GM04504 (cell line): Measurements from ENCODE around the gene TMEM214.

Source experiments
- DNase-seq: peaks from one replicate; pipeline ENCODE4 v3.0.0-alpha.2; 2012; ENCODE audit warnings: low read depth

The TMEM214 gene

DNA sequence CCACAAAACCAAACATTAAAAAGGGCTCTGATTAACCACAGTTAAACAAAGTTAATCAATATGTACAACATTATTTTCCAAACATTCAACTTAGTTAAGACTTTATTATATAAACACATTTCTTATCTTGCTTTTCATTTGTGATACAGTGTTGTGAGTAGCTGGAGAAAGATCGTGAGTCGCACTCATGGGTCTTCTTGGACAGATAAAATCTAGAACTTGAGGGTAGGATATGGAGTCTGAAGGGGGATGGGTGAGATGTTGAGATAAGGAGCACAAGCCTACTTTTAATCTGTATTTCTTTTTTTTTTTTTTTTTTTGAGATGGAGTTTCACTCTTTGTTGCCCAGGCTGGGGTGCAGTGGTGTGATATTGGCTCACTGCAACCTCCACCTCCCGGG is 22.6 kb upstream of the TMEM214 start:
- DNase-seq, result no peak

GRCh38 chr2:27013738-27014137 is 19.0 kb upstream of the TMEM214 start:
- no peak for DNase-seq

- DNase-seq, result no peak
Observed at GRCh38 chr2:27014771-27015433, 17.9 kb upstream of the TMEM214 start.

DNA sequence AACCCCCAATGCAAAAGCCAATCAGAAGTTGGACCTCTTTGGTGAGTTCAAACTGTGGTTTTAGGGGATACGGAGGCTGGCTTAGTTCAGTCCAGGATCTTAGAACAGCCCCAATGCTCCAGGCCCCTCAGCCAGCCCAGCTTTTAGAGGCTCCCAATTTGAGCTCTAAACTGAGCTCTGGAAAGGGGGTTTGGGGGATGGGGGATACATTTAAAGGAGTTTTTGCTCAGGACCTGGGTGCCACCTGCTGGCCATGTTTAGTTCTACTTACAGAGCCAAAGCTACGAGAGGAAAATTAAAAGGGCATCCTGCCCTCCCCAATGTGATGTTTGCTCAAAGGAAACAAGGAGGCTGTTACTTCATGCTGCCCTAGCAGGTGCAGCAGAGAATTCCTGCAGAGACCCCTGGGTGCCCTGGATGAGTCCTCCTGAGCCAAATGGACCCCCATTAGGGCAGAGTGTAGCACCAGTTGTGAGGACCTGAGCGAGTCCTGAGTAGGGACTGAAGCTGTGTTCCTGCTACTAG is 15.9 kb upstream of the TMEM214 start:
- DNase-seq, result peak; percentile 43

DNA sequence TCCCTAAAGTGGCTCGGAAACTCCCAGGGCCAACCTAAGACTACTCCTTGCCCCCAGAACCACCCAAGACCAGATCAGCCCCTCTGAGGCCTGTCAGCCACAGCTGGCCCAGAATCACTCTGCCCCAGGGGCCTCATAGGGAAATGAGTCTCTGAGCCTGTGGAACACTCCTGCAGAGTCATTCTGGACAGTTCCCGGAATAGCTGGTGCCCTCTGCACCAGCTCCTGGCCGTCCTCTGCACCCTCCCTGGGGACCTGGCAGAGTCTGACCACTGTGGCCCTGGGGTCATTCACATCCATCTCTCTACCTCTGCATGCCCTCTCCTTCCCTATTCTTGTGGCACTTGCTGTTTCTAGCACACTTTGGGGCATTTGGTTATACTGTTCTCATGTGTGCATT is 14.6 kb upstream of the TMEM214 start:
- no peak for DNase-seq

GRCh38 chr2:27019459-27019858 is 13.3 kb upstream of the TMEM214 start:
- DNase-seq, result no peak

DNA sequence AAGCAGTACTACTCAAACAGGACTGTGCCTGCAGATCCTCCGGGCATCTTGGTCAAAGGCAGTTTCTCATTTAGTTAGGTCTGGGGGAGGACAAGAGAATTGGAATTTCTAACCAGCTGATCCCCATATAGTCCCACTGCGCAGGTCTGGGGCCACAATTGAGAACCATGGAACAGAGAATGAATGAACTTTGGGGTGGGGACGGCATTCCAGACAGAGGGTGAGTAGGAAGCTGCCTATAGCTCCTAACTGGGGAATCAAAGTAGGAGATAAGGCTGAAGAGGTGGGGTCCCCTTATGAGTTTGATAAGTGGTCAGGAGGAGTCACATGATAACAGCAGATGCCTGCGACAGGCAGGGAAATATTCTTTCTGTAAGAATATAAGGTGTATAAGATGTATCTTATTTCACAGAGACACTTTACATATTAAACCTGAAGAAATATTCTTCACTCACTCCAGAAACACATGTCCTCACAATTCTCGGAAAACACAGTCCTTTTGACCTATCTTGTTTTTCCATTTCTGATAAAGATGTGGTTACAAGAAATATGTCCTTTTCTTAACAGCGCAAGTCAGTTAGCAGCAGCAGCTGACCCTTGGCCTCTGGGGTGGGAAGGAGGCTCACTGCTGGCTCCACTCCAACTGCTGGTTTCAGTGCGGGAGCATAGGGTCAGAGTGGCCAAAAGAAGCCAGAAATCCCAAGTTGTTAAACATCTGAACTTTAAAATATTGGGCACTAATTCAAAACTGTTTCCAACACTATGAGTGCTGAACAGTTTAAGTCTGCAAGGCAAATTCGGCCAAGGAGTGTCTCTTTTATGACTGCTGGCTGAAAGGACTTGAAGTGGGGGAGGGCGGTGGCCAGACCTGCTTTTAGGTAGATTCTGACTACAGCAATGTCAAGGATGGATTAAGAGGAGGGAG is 12.6 kb upstream of the TMEM214 start:
- DNase-seq, result no peak

DNA sequence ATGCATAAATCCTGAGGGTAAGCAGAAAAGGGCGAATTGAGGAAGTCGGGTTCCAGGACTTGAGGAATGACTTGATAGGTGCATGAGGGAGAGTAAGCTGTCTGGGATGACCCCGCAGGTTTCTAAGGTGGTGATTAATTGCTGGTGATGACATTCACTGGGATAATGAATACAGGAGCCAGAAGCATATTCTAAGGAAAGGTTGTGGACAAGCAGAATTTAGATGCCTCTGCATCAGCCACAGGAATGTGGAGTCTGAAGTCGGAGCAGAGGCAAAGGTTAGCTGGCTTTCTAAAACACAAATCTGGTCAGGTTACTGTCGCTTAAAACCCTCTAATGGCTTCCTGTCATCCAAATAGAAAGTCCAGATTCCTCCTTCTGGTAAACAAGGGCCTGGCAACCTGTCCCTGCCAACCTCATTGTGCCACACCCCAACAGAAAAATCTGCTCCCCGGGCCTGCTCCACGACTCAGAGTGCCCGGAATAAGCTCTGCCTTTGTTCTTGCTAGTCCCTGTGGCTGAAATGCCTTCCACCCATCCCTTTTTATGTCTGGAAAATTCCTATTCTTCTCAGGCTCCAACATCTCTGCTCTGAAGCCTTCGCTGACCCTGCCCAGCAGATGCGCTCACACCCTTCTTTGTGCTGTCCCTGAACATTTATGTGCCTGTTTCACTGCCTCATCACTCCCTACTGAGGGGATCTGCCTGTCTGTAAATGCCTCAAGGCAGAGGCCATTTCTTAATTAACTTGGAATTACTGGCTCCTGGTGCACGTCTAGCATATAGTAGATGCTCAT is 11.3 kb upstream of the TMEM214 start:
- no peak for DNase-seq

GRCh38 chr2:27023740-27024139 is 9.0 kb upstream of the TMEM214 start:
- DNase-seq, result no peak

DNA sequence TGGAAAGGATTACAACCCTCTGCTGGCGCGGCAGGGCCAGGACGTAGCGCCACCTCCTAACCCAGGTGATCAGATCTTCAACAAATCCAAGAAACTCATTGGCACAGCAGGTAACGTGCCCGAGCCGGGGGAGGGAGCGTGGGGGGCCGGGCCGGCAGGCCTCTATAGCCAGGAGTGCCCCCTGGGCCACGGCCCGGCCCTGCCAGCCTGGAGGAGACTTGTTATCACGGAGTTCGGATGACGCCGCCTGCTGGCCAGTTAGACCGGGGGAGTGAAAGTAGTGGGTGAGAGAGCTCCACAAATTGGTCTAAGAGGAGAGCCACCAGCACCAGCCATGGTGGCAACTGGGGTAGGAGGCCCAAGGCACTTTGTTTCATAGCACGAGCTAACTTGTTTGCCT is 8.6 kb upstream of the TMEM214 start:
- DNase-seq, result no peak

DNA sequence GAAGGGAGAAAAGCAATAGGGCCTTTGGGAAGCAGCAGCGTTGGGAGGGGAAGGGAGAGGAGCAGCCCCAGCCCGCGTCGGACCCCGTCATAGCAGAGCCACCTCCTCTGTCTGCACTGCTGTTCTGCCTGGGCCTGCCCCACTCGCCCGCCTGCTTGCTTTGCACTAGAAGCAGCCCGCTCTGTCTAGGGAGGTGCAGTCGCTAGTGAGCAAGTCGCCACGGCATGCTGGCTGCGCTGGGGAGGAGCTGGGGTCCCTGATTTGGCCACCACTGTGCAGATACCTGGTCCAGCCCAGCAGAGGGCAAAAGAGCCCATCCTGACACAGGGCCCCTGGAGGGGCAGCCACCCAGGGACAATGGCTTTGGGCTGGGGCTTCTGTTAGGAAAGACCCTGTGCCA is 8.0 kb upstream of the TMEM214 start:
- no peak for DNase-seq

DNA sequence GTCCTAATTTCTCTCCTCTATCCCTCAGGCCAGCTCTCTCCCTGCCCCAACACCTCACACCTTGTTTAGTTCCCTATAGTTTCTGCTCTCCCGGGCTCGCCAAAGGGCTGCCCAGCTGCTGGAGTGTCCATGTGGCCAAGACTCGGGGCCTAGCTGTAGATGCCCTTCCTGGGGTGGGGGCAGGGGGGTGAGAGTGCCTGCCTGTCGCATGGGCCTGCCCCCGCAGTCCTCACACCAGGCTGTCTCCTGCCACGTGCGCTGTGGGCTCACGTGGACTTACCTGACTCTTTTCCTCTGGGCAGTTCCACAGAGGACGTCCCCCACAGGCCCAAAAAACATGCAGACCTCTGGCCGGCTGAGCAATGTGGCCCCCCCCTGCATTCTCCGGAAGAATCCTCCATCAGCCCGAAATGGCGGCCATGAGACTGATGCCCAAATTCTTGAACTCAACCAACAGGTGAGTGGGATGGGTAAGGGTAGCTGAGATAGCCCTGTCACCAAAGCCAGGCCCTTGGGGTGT is 7.4 kb upstream of the TMEM214 start:
- DNase-seq, result no peak

DNA sequence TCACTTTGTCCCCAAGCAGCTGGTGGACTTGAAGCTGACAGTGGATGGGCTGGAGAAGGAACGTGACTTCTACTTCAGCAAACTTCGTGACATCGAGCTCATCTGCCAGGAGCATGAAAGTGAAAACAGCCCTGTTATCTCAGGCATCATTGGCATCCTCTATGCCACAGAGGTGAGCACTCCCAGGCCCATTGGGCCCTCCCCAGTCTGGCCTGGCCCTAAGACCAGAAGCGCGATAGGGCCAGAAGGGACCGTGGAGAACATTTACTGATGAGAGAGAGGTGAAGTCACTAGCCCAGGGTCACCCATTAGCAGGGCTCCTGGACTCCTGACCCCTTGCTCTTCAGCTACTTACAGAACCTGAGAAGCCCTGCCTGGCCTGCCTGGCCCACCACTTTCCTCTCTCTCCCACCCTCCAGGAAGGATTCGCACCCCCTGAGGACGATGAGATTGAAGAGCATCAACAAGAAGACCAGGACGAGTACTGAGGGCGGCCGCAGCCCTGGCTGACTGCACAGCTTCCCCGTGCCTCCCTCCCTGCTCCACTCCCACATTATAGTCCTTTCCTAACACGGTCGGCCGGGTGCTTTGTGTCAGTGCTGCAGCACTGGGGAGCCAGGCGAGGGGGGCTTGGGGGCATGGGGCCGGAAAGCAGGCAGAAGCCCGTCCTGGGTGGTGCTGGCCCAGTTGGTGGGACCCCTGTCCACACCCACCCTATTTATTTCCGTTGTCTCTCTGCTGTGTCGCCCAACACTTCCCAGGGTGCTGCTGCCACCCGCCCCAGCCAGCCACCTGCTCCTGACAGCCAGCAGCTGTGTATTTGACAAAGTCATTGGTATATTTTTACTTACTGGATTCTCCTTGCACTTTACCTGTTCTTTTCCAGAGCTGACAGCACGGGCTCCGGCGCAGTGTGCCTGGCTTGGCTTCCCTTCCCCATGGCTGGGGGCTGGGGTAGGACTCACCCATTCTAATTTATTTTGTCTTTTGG is 6.6 kb upstream of the TMEM214 start:
- DNase-seq, result no peak

DNA sequence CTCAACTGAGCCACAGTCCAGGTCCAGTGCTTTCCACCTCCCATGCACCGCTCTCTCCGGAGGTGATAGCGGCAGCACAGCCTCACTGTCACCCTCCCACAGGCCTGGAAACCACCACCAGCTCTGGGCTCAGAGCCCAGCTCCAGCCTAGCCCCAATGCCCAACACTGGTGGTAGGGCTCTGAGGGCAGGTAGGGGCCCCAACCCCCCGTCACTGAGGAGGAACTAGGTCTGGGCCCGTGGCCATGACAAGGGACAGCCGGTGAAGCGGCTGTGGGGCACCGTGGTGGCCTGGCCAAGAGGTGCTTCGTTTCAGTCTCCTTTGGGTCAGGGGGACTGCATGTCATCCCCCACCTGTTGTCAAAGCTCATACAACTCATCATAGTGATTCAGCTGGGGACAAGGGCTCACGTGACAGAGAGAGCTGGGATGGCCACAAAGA is 5.5 kb upstream of the TMEM214 start:
- DNase-seq, result no peak

DNA sequence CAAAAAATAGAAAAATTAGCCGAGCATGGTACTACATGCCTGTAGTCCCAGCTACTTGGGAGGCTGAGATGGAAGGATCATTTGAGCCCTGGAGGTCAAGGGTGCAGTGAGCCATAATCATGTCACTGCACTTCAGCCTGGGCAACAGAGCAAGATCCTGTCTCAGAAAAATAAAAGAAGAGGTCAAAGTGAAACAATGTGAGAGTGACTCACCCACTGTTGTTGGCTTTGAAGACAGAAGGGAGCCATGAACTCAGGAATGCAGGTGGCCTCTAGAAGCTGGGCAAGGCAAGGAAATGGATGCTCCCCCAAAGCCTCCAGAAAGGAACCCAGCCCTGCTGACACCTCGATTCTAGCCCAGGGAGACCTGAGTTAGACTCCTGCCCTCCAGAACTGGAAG is 3.7 kb upstream of the TMEM214 start:
- DNase-seq, result no peak

- DNase-seq, result no peak
Observed at GRCh38 chr2:27033253-27033852, 588 bp downstream of the TMEM214 start.

GRCh38 chr2:27038012-27038411 is 5.2 kb downstream of the TMEM214 start:
- DNase-seq, result no peak

DNA sequence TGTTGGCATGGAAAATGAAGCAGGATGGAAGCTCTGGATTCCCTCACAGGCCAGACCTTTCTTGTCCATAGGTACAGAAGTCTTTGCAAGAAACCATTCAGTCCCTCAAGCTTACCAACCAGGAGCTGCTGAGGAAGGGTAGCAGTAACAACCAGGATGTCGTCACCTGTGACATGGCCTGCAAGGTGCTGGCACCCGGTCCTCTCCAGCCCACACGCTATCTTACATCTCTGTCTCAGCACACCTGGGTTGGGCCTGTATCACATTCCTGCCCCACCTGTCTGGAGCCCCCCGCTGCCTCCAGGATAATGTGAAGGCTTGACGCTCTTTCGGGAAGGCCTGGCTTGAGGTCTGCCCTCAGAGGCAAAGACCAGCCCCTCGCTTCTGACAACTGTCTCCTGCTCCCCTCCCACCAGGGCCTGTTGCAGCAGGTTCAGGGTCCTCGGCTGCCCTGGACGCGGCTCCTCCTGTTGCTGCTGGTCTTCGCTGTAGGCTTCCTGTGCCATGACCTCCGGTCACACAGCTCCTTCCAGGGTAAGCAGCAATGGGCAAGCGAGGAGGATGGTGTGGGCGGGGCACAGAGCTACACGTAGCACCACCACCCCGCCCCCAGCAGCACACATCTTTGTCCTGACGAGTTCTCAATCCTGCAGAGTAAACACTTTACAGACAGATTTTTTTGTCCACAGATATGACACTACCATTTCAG is 6.0 kb downstream of the TMEM214 start:
- no peak for DNase-seq

- DNase-seq, result no peak
Observed at GRCh38 chr2:27039426-27039825, 6.7 kb downstream of the TMEM214 start.

GRCh38 chr2:27039871-27040270 is 7.1 kb downstream of the TMEM214 start:
- no peak for DNase-seq
